Esophagus muscularis mucosa (tissue), 4 donors: Measurements from ENCODE around the gene TLE5.

ENCODE experiments used
- CTCF ChIP-seq, 3 experiments: fragments of 200-600 bp in 2 of 3; fragments of 450-650 bp in 1 of 3; sonication (generic) in 2 of 3; IDR thresholded peaks; one replicate each; pipeline ENCODE4 v1.5.1; 2017 to 2019; ENCODE audit warnings: antibody characterized with exemption in 3 of 3, mild to moderate bottlenecking in 2 of 3, moderate library complexity in 1 of 3
- EP300 ChIP-seq: sonication (generic); formaldehyde crosslinking; IDR thresholded peaks from one replicate; pipeline ENCODE4 v1.6.1; 2017; ENCODE audit warnings: antibody characterized with exemption
- POLR2A ChIP-seq: fragments of 450-650 bp; IDR thresholded peaks from one replicate; pipeline ENCODE4 v1.6.1; 2017; ENCODE audit warnings: antibody characterized with exemption, moderate library complexity, mild to moderate bottlenecking, low read depth
- POLR2AphosphoS5 ChIP-seq, 2 donors: sonication (generic); formaldehyde crosslinking; IDR thresholded peaks; one replicate each; pipeline ENCODE4 v1.6.1; 2017; ENCODE audit warnings: antibody characterized with exemption in 2 of 2

DNA sequence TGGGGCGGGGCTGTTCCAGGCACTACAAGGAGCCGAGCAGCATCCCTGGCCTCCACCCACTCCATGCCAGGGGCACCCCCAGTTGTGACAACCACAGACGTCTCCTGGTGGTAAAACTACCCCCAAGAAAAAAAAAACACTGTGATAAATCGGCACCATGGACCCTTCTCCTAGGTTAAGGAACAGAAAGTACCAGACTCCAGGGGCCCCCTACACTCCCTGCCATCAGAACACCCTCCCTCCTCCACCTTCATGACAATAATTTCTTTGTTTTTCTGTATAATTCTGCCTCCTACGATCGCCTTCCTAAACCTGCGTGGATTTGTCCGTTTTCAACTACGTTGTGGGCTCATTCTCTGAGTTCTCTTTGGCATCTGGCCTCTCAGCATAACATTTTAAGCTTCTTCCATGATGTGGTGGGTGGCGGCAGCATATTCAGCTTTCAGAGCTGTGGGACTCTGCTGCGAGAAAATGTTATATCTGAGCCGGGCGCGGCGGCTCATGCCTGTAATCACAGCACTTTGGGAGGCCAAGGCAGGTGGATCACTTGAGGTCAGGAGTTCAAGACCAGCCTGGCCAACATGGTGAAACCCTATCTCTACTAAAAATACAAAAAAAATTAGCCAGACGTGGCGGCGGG, 41.9 kb downstream of the TLE5 start:
- TF ChIP-seq CTCF (IDR thresholded peaks at IDR 0.05): no peak
- TF ChIP-seq POLR2AphosphoS5 (IDR thresholded peaks at IDR 0.05): no peak
- TF ChIP-seq POLR2A: no peak
- TF ChIP-seq EP300: no peak
